Pons (tissue), 1 donor: ENCODE results near the gene TMPRSS3.

Source experiments
- DNase-seq: peaks from one replicate; pipeline ENCODE4 v3.0.0-alpha.2; 2016; ENCODE audit warnings: low spot score

The TMPRSS3 gene

DNA sequence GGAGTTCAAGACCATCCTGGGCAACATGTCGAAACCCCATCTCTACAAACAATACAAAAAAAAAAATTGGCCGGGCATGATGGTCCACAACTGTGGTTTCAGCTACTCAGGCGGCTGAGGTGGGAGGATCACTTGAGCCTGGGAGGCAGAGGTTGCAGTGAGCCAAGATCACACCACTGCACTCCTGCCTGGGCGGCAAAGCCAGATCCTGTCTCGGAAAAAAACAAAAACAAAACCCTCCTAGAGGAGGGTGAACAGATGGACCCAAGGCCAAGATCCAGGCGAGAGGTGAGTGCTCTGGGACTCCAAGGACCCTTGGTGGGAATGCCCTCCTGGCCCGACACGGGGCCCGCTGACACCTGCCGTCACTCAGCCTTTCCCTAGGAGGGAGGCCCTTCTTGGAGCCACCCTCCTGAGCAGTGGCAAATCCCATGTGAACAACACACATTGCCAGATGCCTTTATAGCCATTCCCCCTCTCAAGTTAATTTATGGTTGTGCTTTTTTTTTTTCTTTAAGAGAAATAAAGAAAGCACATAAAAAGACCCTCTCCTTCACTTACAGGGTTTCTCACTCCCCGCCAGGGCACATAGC is 45.4 kb downstream of the TMPRSS3 start:
- no peak for DNase-seq

DNA sequence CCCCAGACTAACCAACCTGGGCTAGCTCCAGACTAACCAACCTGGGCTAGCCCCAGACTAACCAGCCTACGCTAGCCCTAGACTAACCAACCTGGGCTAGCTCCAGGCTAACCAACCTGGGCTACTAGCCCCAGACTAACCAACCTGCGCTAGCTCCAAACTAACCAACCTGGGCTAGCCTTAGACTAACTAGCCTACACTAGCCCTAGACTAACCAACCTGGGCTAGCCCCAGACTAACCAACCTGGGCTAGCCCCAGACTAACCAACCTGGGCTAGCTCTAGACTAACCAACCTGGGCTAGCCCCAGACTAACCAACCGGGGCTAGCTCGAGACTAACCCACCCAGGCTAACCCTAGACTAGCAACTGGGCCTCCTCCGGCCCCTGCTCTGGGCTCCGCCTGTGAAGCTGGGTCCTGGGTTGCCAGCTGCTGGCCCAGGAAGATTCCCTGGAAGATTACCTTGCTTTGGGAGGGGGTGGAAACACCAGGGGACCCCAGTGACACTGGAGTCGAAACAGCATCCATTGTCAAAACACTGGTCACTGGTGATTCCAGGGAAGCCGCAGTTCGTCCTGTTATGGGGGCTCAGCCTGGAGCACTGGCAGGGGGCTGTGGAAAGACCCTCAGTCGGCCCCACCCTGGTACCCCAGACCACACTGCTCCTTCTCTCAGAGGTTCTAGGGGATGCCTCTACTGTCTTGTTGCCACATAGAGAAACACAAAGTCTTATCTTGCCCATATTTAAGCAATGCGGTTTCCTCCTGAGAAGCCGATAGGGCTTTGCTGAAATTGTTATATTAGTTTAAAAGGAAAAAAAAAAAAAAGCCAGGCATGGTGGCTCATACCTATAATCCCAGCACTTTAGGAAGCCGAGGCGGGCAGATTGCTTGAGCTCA is 46.2 kb downstream of the TMPRSS3 start:
- DNase-seq, result no peak

DNA sequence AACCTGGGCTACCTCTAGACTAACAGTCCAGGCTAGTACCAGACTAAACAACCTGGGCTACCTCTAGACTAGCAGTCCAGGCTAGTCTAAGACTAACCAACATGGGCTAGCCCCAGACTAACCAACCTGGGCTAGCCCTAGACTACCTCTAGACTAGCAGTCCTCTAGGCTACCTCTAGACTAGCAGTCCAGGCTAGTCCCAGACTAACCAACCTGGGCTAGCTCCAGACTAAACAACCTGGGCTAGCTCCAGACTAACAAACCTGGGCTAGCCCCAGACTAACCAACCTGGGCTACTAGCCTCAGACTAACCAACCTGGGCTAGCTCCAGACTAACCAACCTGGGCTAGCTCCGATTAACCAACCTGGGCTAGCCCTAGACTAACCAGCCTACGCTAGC is 47.1 kb downstream of the TMPRSS3 start:
- no peak for DNase-seq

DNA sequence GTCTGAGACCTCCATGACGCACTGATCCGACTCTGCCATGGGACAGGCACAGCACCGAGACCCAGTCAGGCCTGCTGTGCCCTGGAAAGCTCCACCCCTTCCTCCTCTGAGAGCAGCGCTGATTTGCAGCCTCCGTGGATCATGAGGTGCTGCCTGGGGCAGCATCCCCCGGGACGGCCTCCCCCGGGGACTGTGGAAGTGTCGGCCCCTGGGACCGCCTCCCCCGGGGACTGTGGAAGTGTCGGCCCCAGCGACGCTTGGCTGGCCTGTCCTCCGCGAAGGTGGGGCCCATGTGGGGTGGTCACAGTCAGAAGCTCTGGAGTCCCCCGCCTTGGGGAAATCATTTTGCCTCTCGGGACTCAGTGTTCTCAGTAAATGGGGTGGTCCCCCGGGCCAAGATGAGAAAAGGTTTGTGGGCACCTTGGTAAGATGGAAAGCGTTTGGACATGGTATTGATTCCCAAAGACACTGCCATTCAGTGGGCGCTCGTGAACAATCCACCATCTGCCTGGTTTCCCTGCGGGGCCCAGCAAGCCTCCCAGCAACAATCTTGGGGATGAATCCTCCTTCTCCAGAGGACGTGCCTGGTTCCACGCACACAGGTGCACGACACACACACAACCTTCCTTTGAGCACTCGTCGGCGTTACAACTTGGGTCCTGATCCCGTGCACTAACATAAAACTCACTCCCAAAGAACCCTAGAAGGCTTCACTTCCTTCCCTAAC is 48.1 kb downstream of the TMPRSS3 start:
- no peak for DNase-seq

DNA sequence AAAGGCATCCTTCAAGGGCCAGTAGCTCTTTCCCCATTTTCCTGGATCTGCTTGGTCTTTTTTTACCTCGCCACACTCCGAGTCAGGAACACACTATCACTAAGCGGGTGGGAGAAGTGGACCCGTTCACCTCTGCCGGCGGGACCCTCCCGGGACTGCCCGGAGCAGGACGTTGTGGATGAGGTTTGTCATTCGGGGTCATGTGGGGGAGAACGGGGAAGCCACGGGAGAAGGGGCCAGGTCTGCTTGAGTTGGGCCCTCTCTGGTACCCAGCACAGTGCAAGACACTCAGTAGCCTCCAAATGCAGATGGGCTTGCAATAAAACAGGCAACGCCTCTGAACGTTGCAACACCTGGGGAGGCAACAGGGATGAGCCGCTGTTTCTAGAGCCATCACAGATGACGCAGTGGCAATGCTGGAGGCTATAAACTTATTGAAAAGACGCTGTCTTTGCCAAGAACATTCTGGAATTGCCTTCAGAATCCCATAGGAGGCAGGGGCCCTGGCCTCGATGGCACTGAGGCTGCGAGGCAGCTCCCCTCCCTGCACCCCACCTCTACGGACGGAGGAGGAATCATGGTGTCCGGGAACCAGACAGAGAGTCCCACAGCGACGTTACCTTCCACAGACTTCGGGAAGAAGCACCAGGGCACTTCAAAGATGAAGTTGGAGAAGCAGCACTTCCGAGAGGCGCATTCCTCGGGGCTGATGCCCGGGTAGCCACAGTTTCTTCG is 48.8 kb downstream of the TMPRSS3 start:
- DNase-seq, result no peak

DNA sequence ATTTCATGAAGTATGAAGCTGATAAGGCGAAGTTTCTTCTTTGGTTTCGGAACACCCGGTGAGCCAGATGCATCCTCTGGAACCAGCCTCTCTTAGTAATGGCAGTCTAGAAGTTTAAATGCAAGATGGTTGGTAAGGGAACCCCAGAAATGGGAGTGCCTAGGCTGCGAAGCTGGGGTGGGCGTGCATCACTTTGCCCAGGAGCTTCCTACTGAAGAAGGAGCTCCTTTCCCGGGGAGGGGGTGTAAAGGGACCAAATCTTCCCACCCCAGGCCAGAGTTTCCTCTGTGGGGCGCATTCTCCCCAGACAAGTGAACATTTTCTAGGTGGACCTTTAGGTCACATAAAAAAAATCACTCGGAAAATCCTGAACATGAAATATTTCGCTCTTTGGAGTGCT is 49.4 kb downstream of the TMPRSS3 start:
- DNase-seq, result no peak

DNA sequence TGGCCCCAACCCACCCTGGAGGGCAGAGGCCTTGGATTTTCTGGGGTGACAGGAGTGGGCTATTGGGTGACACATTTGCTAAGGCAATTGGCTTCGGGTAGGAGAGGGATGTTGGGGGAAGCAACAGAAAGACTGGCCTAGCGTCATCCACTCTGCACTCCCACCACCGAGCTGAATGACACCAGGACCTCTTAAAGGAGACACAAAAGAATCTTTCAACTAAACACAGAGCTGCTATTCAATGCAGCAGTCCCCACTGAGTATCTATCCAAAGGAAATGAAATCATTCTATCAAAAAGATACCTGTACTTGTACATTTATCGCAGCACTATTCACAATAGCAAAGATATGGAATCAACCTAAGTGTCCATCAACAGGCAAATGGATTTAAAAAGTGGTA is 51.2 kb downstream of the TMPRSS3 start:
- peak; percentile 52 for DNase-seq

DNA sequence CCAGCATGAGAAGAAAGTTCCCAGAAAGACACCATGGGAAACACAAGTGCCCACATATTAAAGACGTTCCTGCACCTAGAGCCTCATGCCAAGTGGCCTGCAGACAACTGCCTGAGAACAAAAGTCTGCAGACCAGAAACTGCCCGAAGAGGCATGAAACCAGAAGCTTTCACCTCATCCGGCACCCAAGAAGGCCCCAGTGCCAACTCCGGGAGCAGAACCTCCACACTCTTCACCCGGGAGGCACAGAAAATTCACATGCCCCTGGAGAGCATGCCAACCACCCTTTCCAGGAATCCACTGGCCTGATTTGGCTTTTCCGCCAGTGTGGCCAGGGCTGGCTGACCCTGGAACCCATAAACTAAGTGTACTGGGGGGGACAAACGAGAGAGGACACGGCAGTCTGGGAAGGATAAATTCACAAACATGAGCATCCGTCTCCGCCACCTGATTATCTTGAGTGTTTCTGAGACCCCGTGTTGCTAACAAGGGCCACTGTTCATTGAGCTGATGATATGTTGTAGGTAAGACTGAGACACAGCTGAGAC is 51.8 kb downstream of the TMPRSS3 start:
- DNase-seq, result no peak

DNA sequence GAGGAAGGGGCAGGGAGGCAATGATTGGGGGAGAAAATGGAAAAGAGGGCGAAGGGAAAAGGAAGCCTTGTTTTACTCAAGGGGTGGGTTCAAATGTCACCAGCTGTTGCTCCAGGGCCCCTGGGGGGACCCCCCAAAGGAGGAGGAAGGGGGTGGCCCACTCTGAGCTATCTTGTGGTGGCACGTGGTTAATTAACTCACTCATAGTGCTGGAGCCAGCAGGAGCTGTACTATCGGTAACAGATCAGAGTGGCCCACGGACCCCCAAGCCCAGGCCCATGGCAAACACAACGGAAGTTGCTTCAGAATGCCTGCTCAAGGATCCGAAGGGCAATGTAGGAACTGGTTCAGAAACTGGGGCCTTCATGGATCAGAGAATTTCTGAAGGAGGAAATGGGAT is 52.3 kb downstream of the TMPRSS3 start:
- no peak for DNase-seq

DNA sequence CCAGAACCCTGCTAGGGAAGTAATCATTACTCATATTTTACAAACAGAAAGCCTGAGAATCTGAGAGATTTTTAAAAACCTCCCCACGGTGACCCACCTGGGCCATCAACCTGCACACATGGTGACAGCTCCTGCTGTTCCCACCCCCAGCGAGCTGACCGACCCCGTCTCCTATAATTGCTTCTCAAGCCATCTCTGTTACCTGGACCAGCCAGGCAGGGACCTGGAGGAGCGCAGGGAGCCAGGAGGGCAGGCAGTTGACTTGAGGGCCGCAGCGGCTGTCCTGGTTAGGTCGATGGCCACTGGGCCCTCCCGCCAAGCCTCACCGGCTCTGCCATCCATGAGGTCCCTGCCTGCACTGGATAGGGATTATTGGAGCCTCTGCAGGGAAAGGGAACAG is 52.8 kb downstream of the TMPRSS3 start:
- DNase-seq, result no peak

DNA sequence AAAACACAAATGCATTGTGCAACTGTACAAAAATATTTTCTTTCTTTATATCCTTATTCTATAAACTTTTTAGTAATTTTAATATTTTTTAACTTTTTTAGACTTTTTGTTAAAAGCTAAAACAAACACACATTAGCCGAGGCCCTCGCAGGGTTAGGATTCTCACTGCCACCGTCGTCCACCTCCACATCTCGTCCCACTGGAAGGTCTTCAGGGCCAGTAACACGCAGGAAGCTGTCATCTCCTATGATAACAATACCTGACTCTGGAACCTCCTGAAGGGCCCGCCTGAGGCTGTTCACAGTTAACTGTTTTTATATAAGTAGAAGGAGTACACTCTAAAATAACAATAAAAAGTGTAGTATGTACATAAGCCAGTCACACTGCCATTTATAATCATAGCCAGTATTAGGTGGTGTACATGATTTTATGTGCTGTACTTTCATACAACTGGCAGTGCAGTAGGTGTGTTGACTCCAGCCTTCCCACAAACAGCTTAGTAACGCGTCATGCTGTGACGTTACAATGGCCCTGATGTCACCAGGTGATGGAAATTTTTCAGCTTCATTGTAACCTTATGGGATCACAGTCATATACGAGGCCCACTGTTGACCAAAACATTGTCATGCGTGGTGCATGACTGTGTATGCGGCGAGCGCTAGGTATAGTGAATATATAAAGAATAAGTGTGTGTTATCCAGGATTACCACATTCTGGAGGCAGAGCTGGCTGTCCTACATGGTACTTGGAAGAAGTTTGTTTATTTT is 53.9 kb downstream of the TMPRSS3 start:
- no peak for DNase-seq

DNA sequence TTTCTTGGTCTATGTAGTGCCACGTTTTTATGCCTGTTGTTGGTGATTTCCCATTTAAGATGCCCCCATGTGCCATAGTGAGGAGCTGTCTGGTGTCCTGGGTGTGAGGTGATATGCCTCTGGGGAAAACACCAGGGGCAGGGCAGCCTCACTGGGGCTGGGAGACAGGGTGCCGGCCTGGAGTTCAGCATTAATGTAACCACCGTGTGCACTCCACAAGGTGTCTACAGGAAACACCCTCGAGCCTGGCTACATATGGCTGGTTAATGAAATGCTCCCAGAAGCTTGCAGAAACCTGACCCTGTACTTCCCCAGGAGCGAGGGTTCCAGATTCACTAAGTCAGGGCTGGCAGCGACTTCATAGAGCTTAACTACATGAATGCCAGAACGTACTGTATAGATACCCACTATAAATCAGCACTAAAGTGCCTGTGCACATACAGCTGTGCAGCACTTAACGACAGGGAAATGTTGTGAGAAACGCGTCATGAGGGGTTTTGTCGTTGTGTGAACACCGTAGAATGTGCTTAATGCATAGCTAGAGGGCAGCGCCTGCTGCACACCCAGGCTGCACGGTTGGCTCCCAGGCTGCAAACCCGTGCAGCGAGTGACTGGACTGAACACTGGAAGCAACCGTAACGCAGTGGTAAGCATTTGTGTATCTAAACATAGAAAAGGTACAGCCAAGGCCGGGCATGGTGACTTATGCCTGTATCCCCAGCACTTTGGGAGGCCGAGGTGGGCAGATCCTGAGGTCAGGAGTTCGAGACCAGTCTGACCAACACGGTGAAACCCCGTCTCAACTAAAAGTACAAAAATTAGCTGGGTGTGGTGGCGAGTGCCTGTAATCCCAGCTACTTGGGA is 55.4 kb downstream of the TMPRSS3 start:
- no peak for DNase-seq

DNA sequence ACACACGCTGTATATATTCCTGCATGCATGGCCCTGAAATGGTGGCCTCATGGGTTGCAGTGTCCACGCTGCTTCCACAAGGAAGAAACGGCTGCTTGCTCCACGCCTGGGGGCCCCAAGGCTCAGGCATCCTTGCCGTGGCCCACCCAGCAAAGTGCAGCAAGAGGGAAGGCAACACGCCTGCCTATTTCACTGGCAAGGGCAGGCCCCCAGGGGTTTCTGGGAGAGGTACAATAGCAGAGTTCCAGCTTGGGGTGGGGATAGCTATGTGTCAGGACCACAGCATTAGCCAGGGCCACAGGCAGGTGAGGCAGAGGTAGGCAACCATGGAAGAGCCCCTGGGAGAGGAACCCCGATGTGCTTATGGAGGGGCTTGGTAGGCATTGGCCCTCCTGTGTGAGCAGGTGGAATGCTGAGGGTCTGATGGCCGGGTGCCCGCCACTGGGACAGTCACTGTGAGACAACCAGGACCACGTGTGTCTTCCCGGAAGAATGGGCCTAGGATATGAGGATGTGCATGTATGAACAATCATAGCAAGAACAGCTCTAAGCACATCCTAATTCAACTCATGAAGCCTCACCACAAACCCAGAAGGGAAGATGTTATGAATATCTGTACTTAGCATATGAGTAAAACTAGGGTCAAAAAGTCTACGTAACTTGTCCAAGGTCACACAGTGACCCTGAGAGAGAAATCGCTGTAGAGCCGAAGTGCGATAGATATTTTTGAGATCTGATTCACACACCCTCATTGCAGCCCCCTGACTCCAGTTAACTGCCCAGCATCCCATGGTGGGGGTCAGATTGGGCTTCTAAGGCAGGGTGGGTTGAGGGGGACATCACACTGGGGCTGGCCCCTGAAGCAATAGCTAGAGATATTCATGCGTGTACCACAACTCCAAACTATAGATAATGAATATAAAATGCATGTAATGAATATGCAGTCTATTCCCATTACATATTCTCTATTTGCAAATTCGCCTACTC is 56.8 kb downstream of the TMPRSS3 start:
- DNase-seq, result no peak

DNA sequence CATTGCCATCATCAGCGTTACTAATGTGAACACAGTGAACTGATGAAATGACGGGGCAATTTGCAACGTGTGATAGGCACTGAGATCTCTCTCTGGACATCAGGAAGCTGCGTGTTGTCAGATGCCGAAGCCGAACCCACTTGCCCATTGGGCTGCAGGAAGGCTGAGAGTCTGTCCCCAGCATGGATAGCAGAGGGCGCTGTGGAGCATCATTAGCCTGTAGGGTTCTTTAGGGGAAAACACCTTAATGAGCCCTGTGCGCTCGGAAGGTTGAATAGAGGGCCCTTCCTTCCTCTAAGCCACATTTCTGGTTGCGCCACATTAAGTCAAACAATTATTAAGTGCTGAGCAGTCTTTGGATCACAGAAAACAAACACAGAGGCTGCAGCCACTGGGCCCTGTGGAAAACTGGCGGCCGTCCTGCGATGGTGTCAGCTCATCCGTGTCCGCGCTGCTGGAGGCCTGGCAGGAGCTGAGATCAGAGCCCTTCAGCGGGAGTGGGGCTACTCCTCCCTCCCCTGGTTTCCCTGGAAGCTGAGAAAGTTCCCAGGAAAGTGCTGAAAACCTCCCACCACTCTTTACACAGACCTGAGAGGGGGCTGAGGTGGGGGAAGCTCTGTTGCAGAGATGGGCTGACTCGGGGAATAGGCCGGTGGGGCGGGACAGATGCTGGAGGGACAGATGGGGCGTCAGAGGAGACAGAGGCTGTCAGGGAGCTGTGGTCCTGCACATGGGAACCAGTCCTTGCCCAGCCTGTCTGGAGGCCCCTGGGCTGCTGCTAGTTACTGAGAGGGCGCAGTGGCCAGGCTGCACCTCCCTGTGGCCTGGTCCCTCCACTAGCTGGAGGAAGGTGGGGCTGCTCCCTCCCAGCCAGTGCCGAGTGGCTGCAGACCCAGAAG is 57.8 kb downstream of the TMPRSS3 start:
- DNase-seq, result peak; percentile 75

DNA sequence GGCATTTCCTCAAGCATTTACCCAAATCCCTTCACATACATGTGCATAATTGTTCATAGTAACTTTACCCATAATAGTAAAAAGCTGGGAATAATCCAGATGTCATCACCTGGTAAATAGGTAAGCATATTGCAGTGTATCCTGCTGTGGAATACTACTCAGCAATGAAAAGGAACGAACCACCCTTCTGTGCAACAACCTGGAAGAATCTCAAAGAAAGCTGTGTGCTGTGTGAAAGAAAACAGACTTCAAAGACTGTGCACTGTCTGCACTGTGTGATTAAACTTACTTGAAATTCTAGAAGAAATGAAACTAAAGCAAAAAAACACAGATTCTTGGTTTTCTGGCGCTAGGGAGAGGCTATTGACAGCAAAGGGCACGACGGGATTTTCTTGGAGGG is 58.6 kb downstream of the TMPRSS3 start:
- no peak for DNase-seq

DNA sequence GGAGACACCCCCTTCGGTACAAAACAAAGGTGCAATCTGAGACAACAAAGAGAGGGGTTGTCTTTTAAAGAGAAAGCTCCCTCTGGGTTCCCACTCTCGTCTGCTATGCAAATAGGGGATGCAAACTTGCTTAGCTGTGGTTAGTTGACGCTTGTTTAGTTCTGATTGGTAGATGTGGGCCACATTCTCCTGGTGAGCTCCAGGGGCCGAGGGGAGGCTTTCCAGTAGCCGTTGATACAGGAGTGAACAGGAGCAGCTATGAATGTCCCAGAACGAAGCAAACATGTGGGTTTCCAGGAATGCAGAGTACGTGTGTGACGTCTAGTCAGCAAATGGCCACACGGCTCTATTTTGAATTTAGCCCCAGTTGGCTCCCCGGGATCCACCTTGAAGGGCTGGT is 59.8 kb downstream of the TMPRSS3 start:
- DNase-seq, result no peak

DNA sequence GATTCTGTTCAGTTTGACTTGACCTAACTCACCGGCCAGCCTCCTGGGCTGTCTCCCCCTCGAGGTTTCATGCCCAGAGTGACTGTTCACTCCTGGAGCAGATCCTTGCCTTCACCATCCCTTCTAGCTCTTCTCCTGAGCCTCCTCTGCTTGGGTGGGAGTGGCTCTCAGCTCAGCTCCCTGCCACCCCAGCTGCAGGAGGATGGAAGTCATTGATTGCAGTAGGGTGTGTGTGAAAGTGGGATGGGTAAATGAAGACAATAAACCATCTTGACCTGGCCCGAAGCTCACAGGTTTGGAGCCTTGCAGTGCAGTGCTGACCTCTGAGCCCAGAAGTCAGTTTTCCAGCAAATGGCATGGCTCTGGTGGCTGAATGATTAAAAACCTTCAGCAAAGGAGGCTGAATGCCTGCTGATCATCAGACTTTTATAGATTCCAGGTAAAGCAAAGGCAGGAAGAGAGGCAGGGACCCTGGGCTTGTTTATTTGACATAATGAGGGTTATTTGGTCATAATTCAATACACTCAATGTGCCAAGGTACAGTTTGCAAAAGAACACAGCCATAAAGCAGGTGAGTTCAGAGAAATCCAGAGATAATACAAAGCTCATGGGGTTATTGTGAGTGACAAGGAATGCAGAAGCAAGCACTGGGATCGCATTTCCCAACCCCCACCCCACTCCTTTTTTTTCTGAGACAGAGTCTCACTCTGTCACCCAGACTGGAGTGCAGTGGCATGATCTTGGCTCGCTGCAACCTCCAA is 63.1 kb downstream of the TMPRSS3 start:
- DNase-seq, result no peak
